Osteocyte (in vitro differentiated cells): ENCODE results near the gene IMMP2L. TPM values are rescaled to one million over a fixed set of nuclear protein-coding genes. Genes with fewer than 3 reads are reported as not detected.

Experiments used
- DNase-seq: peaks from one replicate; pipeline ENCODE4 v3.0.0; 2021; ENCODE audit warnings: mixed read lengths; ENCODE audit not compliant: unreplicated experiment; ENCODE audit errors: extremely low spot score
- H3K27ac Mint-ChIP-seq: one replicate; pipeline ENCODE4 v1.8.0; 2021; ENCODE audit warnings: mild to moderate bottlenecking, mixed read lengths; ENCODE audit not compliant: unreplicated experiment
- H3K27me3 Mint-ChIP-seq: one replicate; pipeline ENCODE4 v1.8.0; 2021; ENCODE audit warnings: mixed read lengths; ENCODE audit not compliant: unreplicated experiment
- H3K36me3 Mint-ChIP-seq: one replicate; pipeline ENCODE4 v1.8.0; 2021; ENCODE audit warnings: mixed read lengths; ENCODE audit not compliant: unreplicated experiment
- H3K4me1 Mint-ChIP-seq: one replicate; pipeline ENCODE4 v1.8.0; 2021; ENCODE audit warnings: mixed read lengths; ENCODE audit not compliant: unreplicated experiment
- H3K4me3 Mint-ChIP-seq: one replicate; pipeline ENCODE4 v1.8.0; 2021; ENCODE audit warnings: mild to moderate bottlenecking, moderate library complexity, mixed read lengths; ENCODE audit not compliant: unreplicated experiment
- H3K9me3 Mint-ChIP-seq: one replicate; pipeline ENCODE4 v1.8.0; 2021; ENCODE audit warnings: mixed read lengths; ENCODE audit not compliant: unreplicated experiment
- CTCF ChIP-seq: fragments of 200-600 bp; sonication (generic); IDR thresholded peaks from 2 replicates; pipeline ENCODE4 v1.5.0; 2021; ENCODE audit warnings: antibody characterized with exemption, mild to moderate bottlenecking, moderate library complexity
- total RNA-seq: library from RNA; stranded (reverse); gene quantifications from 2 replicates; pipeline ENCODE4 v1.2.1, GENCODE V29; 2021

Gene IMMP2L
- total RNA-seq, 1 donor from 2014 or later = 15.6 TPM

GRCh38 chr7:110719741-110720140, 842.6 kb downstream of the IMMP2L start:
- no peak overlapping the region for H3K27ac Mint-ChIP-seq
- no peak for DNase-seq
- H3K36me3 Mint-ChIP-seq = no peaks in the 10 kb centered on the region
- no peak for TF ChIP-seq CTCF
- H3K27me3 Mint-ChIP-seq = peaks cover 8% of the 10 kb centered on the region
- no peak overlapping the region for H3K4me3 Mint-ChIP-seq
- no peaks in the 10 kb centered on the region for H3K4me1 Mint-ChIP-seq
- H3K9me3 Mint-ChIP-seq = no peaks in the 10 kb centered on the region

DNA sequence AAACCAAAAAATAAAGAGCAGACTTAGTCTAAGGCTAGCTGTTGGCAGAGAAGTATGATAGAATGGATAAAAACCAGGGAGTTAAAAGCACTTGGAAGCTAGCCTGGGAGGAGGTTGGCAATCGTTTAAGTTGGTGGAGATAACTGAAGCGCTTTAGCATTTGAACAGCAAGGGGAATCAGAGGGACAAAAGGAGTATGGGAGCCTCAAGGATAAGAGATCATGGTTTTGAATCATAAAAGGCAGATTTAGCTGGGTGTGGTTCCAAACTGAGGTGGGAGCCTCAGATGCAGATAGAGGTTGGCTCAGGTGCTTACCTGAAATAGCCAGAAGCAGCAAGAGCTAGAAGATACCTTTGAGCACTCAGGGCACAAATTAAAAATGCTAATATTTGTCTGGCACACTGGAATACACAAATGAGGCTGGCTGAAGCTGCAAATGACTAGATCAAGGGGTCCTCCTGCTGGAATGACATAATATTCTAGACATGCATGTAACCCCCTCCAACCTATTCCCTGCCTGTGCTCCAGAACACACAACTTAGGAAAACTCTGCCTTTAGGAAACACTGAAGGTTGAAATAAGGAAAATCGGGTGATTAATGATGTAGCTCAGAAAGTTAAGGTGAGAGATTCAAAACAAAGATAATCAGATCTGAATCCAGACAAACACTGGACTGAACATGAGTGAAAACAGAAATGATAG, 843.6 kb downstream of the IMMP2L start:
- TF ChIP-seq CTCF = no peak
- Mint-ChIP-seq H3K4me3 (no peak overlapping the region), H3K36me3 (no peaks in the 10 kb centered on the region), H3K27ac (no peak overlapping the region), H3K4me1 (no peaks in the 10 kb centered on the region), H3K9me3 (no peaks in the 10 kb centered on the region), H3K27me3 (peaks cover 8% of the 10 kb centered on the region)
- DNase-seq = no peak

DNA sequence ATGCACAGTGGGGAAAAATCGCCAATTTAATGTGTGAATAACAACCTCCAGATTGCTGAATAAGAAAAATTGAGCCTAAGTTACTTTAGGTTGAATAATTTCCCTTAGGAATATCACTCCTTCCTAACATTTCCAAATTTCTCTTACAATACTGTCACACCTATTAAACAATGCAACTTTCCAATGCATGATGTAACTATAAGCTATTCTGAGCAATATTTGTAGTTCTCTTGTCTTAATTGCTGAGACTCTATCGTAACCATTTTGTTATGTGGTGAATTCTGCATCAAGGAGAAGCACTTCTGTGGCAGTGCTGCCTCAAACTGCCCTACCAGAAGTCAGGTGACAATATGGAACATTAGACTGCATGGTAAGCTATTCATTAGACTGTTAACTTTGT, 858.1 kb downstream of the IMMP2L start:
- Mint-ChIP-seq H3K27ac (no peak overlapping the region), H3K36me3 (no peaks in the 10 kb centered on the region), H3K27me3 (no peaks in the 10 kb centered on the region), H3K4me3 (no peak overlapping the region), H3K4me1 (no peaks in the 10 kb centered on the region), H3K9me3 (no peaks in the 10 kb centered on the region)
- no peak for TF ChIP-seq CTCF
- DNase-seq = no peak

GRCh38 chr7:110698576-110698975, 863.7 kb downstream of the IMMP2L start:
- DNase-seq = no peak
- no peaks in the 10 kb centered on the region for H3K9me3 Mint-ChIP-seq
- H3K4me3 Mint-ChIP-seq = no peak overlapping the region
- no peaks in the 10 kb centered on the region for H3K36me3 Mint-ChIP-seq
- TF ChIP-seq CTCF = no peak
- H3K27ac Mint-ChIP-seq = no peak overlapping the region
- no peaks in the 10 kb centered on the region for H3K4me1 Mint-ChIP-seq
- no peaks in the 10 kb centered on the region for H3K27me3 Mint-ChIP-seq

DNA sequence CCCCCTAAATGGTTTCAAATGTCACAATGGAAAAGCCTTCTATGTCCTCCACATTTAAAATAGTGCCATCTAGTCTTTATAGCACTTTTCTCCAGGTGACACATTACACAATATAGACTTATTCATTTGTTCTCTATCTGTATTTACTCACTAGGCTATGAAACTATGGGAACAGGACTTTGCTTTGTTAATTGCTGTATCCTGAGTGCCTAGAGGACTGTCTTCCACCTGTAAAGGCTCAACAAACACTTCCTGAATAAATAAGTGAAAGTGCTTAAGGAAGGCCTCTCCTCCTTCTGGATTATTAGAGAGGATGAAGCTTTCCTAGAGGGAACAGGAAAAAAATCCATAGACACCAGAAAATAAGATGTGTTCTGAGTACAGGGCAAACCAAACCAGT, 868.9 kb downstream of the IMMP2L start:
- H3K9me3 Mint-ChIP-seq = peaks cover 10% of the 10 kb centered on the region
- TF ChIP-seq CTCF = no peak
- H3K27me3 Mint-ChIP-seq = no peaks in the 10 kb centered on the region
- H3K4me1 Mint-ChIP-seq = no peaks in the 10 kb centered on the region
- H3K4me3 Mint-ChIP-seq = no peak overlapping the region
- no peaks in the 10 kb centered on the region for H3K36me3 Mint-ChIP-seq
- DNase-seq = no peak
- H3K27ac Mint-ChIP-seq = no peak overlapping the region
